GM12878 (cell line): Measurements from ENCODE around the gene TMEM121B. TPM values are rescaled to one million over a fixed set of nuclear protein-coding genes. Genes with fewer than 3 reads are reported as not detected.

ENCODE experiments used
- ATAC-seq: fragments of 200-7000 bp; cut with Tn5 transposase; 3 replicates; pipeline ENCODE4 v1.9.1; 2020; ENCODE audit warnings: mild to moderate bottlenecking, moderate library complexity
- BruUV-seq: library from RNA; stranded (reverse); fragments of 400-500 nt; replicated peaks from 2 replicates; lab custom pipeline; 2021; lab: Mats Ljungman, UMichigan
- CTCF ChIA-PET: fragments of 300-600 bp; sonication (Branson Sonifier 250); formaldehyde crosslinking; extraction: SDS; loops from one replicate; lab custom pipeline; 2021; ENCODE audit warnings: inconsistent platforms; lab: Yijun Ruan, JAX
- POLR2A ChIA-PET: fragments of 350-600 bp; formaldehyde crosslinking; extraction: SDS; loops from one replicate; lab custom pipeline; 2021; ENCODE audit warnings: inconsistent platforms; lab: Charles Lee
- RAD21 ChIA-PET: fragments of 300-600 bp; sonication (Branson Sonifier 250); formaldehyde crosslinking; loops from one replicate; lab custom pipeline; 2023; ENCODE audit warnings: antibody characterized with exemption; ENCODE audit not compliant: unreplicated experiment; lab: Charles Lee
- SMC1A ChIA-PET: fragments of 300-600 bp; sonication (Branson Sonifier 250); formaldehyde crosslinking; loops from one replicate; lab custom pipeline; 2023; ENCODE audit not compliant: unreplicated experiment, uncharacterized antibody; lab: Charles Lee
- DNase-seq: peaks from one replicate; pipeline ENCODE4 v3.0.0-alpha.2; 2011; ENCODE audit warnings: low read depth, low spot score
- FAIRE-seq: peaks from 3 replicates; lab custom pipeline; 2011; peaks lifted over from hg19 to GRCh38; lab: Jason Lieb, UNC
- H2AFZ ChIP-seq: 2 replicates; pipeline ENCODE4 v1.6.0; 2011; ENCODE audit warnings: low read depth, low read length, control low read depth; ENCODE audit not compliant: control insufficient read depth
- H3K27ac ChIP-seq: 2 replicates; pipeline ENCODE4 v1.5.1; 2011; ENCODE audit warnings: control low read depth; ENCODE audit not compliant: control insufficient read depth, insufficient read depth
- H3K27me3 ChIP-seq, 2 experiments: replicated peaks in 1 of 2; 2 replicates each; pipeline versions ENCODE4 v1.6.0 to v1.6.1; 2011; ENCODE audit warnings: low read length in 1 of 2; ENCODE audit not compliant: control insufficient read depth in 2 of 2, insufficient read depth in 2 of 2
- H3K36me3 ChIP-seq, 2 experiments: 2 replicates each; pipeline ENCODE4 v1.5.1; 2011; ENCODE audit warnings: low read length in 1 of 2; ENCODE audit not compliant: control insufficient read depth in 2 of 2, insufficient read depth in 2 of 2
- H3K4me1 ChIP-seq: 2 replicates; pipeline ENCODE4 v1.6.1; 2011; ENCODE audit warnings: mild to moderate bottlenecking, low read length, moderate library complexity, mixed read lengths; ENCODE audit not compliant: control insufficient read depth, insufficient read depth
- H3K4me2 ChIP-seq: 2 replicates; pipeline ENCODE4 v1.6.0; 2011; ENCODE audit warnings: control low read depth; ENCODE audit not compliant: control insufficient read depth, insufficient read depth
- H3K4me3 ChIP-seq: fragments of 200-600 bp; sonication (generic); 2 replicates; pipeline ENCODE4 v1.5.1; 2016
- H3K79me2 ChIP-seq: 2 replicates; pipeline ENCODE4 v1.6.0; 2011; ENCODE audit warnings: low read length; ENCODE audit not compliant: control insufficient read depth, insufficient read depth
- H3K9ac ChIP-seq: 2 replicates; pipeline ENCODE4 v1.8.0; 2011; ENCODE audit warnings: low read length, control low read depth, mixed read lengths; ENCODE audit not compliant: control insufficient read depth, insufficient read depth
- H3K9me3 ChIP-seq: replicated peaks from 3 replicates; pipeline ENCODE4 v1.5.1; 2011; ENCODE audit warnings: mild to moderate bottlenecking, low read length; ENCODE audit not compliant: control insufficient read depth, insufficient read depth
- H4K20me1 ChIP-seq: 2 replicates; pipeline ENCODE4 v1.6.0; 2011; ENCODE audit not compliant: control insufficient read depth, insufficient read depth
- ATF7 ChIP-seq: fragments of 450-650 bp; IDR thresholded peaks from 2 replicates; pipeline ENCODE4 v1.6.1; 2016; ENCODE audit warnings: low read depth, mild to moderate bottlenecking
- BHLHE40 ChIP-seq, 2 experiments: fragments of 450-650 bp in 1 of 2; IDR thresholded peaks; 2 replicates each; pipeline ENCODE4 v1.6.1; 2011 to 2017; ENCODE audit warnings: low read depth in 2 of 2, borderline replicate concordance in 1 of 2, improper control_type of control experiment in 1 of 2, low read length in 1 of 2, mild to moderate bottlenecking in 1 of 2
- CREM ChIP-seq: IDR thresholded peaks from 2 replicates; pipeline ENCODE4 v1.6.1; 2014; ENCODE audit warnings: antibody characterized with exemption, low read depth
- GATAD2B ChIP-seq: fragments of 450-650 bp; conservative IDR thresholded peaks from 2 replicates; pipeline ENCODE4 v1.6.1; 2017; ENCODE audit warnings: low read depth, mild to moderate bottlenecking, moderate library complexity
- MTA2 ChIP-seq: fragments of 450-650 bp; IDR thresholded peaks from 2 replicates; pipeline ENCODE4 v1.6.1; 2016; ENCODE audit warnings: low read depth, mild to moderate bottlenecking, moderate library complexity
- NR2C2 ChIP-seq: IDR thresholded peaks from 2 replicates; pipeline ENCODE4 v1.6.1; 2011; ENCODE audit warnings: borderline replicate concordance, low read depth; ENCODE audit not compliant: control insufficient read depth, insufficient read length
- RFX5 ChIP-seq: IDR thresholded peaks from 2 replicates; pipeline ENCODE4 v1.6.1; 2011; ENCODE audit warnings: low read depth, low read length, improper control_type of control experiment
- STAT1 ChIP-seq: fragments of 450-650 bp; conservative IDR thresholded peaks from 2 replicates; pipeline ENCODE4 v1.6.1; 2014; ENCODE audit warnings: antibody characterized with exemption, mild to moderate bottlenecking
- WGBS: methylation state at CpG from one replicate; pipeline ENCODE4 v1.1.6; 2016; ENCODE audit warnings: low lambda C conversion rate; ENCODE audit not compliant: insufficient replicate concordance, insufficient coverage; ENCODE audit errors: missing lambda C conversion rate; 5-methylcytosine and 5-hydroxymethylcytosine counted together
- in situ Hi-C: fragments of 300-500 bp; cut with MboI; formaldehyde crosslinking; loops from 9 replicates; pipeline ENCODE4 v1.14.3; 2018; ENCODE audit warnings: mixed read lengths
- intact Hi-C: fragments of 100-400 bp; cut with micrococcal nuclease; formaldehyde crosslinking; loops from one replicate; pipeline ENCODE4 v1.14.2; 2022; ENCODE audit not compliant: unreplicated experiment
- polyA plus RNA-seq, 11 experiments: library from polyadenylated mRNA; depleted of rRNA in 4 of 11; unstranded in 6 of 11; stranded (reverse) in 5 of 11; fragments of >200 nt; fragmentation: Nextera tagmentation in 4 of 11; fragmentation: Illumina TruSeq in 1 of 11; extraction: Ambion mirVana in 4 of 11; extraction: Trizol in 1 of 11; gene quantifications; 1 replicate in 1 of 11; 2 replicates in 10 of 11; pipeline versions ENCODE4 v1.2.1 to v1.2.3, GENCODE V29; 2011 to 2016; ENCODE audit warnings: inconsistent platforms in 2 of 11, missing spikeins in 2 of 11, low read depth in 1 of 11
- total RNA-seq, 4 experiments: library from RNA; depleted of rRNA in 3 of 4; stranded (reverse); fragments of >200 nt in 3 of 4; fragmentation: Illumina TruSeq in 1 of 4; extraction: Trizol in 1 of 4; gene quantifications; 2 replicates each; pipeline versions ENCODE4 v1.2.1 to v1.2.3, GENCODE V29; 2013 to 2021
- TF ChIP-seq, protein P1 (sequence below): IDR thresholded peaks from 2 replicates; pipeline ENCODE4 v1.6.1; 2012; ENCODE audit warnings: low read depth, low read length, improper control_type of control experiment

TMEM121B gene
- total and polyA plus RNA-seq, 10 of the 15 experiments (the other 5 are each of a cell fraction or from before 2014, with no cell fraction given), result 0.02 to 0.10 (median 0.06) TPM; not detected in 5

DNA sequence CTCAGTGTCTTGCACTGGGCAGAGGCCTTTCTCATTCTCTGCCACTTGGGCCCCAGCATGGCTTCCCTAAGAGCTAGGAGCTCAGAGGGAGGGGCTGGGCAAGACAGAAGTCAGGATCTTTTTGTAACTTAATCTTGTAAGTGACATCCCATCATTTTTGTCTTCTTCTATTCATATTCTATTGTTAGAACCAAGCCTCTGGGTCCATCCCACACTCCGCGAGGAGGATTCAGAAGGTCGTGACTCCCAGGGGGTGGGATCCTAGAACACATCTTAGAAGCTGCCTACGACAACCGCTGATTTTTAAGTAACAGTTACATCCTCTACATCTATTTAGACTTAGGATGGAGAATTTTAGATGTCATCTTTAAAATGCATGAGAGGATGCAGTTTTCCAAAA is 37.9 kb downstream of the TMEM121B start:
- 100% methylated on average over 5 of the region's 5 CpGs for WGBS
- RAD21 ChIA-PET, result no interaction called here
- no peak for TF ChIP-seq BHLHE40 (IDR thresholded peaks at IDR 0.05; ENCODE audit: borderline replicate concordance in 1 of 2, low read depth in 2 of 2, low read length in 1 of 2)
- TF ChIP-seq STAT1, result no peak
- TF ChIP-seq ATF7, result no peak
- TF ChIP-seq CREM, result no peak
- TF ChIP-seq MTA2, result no peak
- no peak for TF ChIP-seq NR2C2
- no peak for TF ChIP-seq GATAD2B
- TF ChIP-seq, protein P1, sequence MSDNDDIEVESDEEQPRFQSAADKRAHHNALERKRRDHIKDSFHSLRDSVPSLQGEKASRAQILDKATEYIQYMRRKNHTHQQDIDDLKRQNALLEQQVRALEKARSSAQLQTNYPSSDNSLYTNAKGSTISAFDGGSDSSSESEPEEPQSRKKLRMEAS, result no peak
- TF ChIP-seq RFX5, result no peak
- TF ChIP-seq, all 136 proteins: peak for 0
- H2AFZ ChIP-seq, result no peak overlapping the region
- ChIA-PET CTCF (interaction anchor here (1.1 to 1.2 kb wide), 2 partner anchors 88 to 418 kb away, joined by 3 read pairs; no protein-coding TSS in a partner anchor), POLR2A (interaction anchor here (0.6 kb wide), 1 partner anchor 502 kb away, joined by 5 read pairs; no protein-coding TSS in a partner anchor), SMC1A (interaction anchor here (1.0 kb wide), 1 partner anchor 72 kb away, joined by 3 read pairs; no protein-coding TSS in a partner anchor)
- no peaks in the 10 kb centered on the region for H4K20me1 ChIP-seq
- H3K4me1 ChIP-seq, result peaks cover 19% of the 10 kb centered on the region
- FAIRE-seq (no peak), ATAC-seq (no peak), DNase-seq (no peak)
- H3K4me2 ChIP-seq, result no peak overlapping the region
- no peaks in the 10 kb centered on the region for H3K36me3 ChIP-seq
- H3K9ac ChIP-seq, result no peak overlapping the region
- no peaks in the 10 kb centered on the region for H3K27me3 ChIP-seq
- intact Hi-C loops (loop anchor here (10.0 kb wide), 1 partner anchor 278 kb away; no protein-coding TSS in a partner anchor), in situ Hi-C loops (no loop called here)
- H3K4me3 ChIP-seq, result no peak overlapping the region
- H3K27ac ChIP-seq, result no peak overlapping the region
- peaks cover 10% of the 10 kb centered on the region for H3K79me2 ChIP-seq
- H3K9me3 ChIP-seq, result no peaks in the 10 kb centered on the region
- no TSS peak for BruUV-seq
